Measurements from ENCODE around the gene APOE.
"Not testable (repeated sequence)": the region's sequence is repeated elsewhere in the genome, so short reads cannot be mapped to it uniquely, and the experiment has no call there.

GRCh38 chr19:44882619-44883397 lies 22.8 kb upstream of the APOE start:
- TF ChIP-seq TARDBP (IDR thresholded peaks at IDR 0.05); FOXA1 (IDR thresholded peaks at IDR 0.05); L3MBTL2 (conservative IDR thresholded peaks at IDR 0.05); CTBP1 (IDR thresholded peaks at IDR 0.05; ENCODE audit: borderline replicate concordance); SP1 (IDR thresholded peaks at IDR 0.05); SUZ12 (IDR thresholded peaks at IDR 0.05); FOXM1 (IDR thresholded peaks at IDR 0.05; ENCODE audit: borderline replicate concordance); FOXK2 (IDR thresholded peaks at IDR 0.05); ARNT (IDR thresholded peaks at IDR 0.05); ELF4 (IDR thresholded peaks at IDR 0.05); NFRKB (IDR thresholded peaks at IDR 0.05): not testable (repeated sequence)
- TF ChIP-seq, protein P1, sequence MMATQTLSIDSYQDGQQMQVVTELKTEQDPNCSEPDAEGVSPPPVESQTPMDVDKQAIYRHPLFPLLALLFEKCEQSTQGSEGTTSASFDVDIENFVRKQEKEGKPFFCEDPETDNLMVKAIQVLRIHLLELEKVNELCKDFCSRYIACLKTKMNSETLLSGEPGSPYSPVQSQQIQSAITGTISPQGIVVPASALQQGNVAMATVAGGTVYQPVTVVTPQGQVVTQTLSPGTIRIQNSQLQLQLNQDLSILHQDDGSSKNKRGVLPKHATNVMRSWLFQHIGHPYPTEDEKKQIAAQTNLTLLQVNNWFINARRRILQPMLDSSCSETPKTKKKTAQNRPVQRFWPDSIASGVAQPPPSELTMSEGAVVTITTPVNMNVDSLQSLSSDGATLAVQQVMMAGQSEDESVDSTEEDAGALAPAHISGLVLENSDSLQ (IDR thresholded peaks at IDR 0.05): not testable (repeated sequence)
